Anterior cingulate cortex (tissue), 58 donors: ENCODE measurements around the gene TMC4.

Experiments
- DNase-seq, 58 donors: peaks; one replicate each; lab custom pipeline; 2025; lab: John Stamatoyannopoulos, UW

The TMC4 gene

DNA sequence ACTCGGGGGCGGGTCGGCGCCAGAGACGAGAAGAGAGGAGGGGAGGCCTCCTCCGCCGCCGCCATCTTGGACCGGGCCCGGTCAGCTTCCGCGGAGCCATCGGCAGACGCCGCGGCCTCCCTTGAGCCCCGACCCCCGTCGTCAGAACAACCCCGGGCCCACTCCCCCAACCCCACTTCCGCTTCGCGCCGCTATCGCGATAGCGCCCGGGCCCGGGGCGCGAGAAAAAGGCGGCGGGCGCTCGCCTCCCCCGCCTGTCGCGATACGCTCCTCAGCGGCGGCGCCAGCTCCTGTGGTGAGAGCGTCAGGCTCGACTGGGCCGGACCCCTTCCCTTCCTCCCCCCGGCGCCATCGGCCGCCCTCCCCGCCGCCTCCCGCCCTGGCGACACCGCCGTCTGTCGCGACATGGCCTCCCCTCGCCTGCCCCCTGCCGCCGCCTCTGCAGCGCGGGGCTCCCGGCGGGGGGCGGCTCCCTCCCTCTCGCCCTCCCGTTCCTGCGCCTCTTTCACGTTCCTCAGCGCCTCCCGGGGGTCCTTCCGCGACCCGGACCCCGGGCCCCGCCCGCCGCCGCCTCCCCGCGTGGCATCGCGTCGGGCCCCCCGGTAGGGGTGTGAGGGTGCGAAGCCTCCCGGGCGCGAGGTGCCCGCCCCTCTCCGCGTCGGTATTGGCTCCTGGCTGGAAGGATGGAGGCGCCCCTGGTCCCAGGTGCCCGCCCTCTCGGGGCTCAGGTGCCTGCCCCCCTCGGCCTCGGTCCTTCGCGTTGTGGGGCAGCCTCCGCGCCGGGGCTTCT is 35.1 kb downstream of the TMC4 start, which contains the start of gene CNOT3:
CNOT3 (plus strand) TSS at position 64 of the 790 bp plus-strand sequence. CDS start 5,217 bp downstream, outside the sequence.
- DNase-seq = peak in 3 of 58 donors; percentile 13 to 42 (median 25)

DNA sequence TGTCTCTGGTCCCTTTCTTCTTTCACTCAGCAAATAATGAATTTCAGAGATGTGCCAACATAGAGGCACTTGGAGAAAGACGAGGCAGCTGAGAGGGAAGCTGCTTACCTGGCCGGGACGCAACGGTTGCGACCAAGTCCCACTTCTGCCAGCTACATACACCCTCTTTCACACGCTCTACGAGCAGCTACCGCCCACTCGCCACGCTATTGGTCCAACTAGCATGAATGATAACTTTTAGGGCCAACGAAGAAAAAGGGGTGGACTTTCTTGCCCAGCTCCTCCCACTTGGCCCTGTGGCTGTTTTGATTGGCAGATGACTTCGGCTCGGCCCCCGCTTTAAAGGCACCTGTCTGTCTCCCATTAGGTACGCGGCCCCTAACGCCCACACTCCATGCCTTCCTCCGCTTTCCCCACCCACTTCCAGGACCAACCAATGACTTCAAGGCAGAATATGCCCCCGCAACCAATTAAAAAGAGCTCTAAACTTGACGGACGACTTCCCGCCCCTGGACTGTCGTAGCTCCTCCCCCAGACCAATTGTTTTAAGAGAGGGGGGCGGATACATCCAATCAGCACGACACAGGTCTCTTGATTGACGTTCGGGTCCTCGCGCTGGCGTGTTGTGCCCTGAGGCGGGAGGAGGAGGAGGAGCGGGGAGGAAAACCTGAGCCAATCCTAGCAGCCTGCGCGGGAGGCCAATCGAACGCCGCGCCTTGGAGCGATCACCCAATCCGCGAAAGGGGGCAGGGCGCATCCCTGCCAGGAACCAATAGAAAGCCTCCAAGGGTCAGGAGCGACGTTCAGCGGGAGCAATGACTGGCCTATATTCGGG is 35.9 kb downstream of the TMC4 start:
- DNase-seq = peak; percentile 96 to 100 (median 100)

DNA sequence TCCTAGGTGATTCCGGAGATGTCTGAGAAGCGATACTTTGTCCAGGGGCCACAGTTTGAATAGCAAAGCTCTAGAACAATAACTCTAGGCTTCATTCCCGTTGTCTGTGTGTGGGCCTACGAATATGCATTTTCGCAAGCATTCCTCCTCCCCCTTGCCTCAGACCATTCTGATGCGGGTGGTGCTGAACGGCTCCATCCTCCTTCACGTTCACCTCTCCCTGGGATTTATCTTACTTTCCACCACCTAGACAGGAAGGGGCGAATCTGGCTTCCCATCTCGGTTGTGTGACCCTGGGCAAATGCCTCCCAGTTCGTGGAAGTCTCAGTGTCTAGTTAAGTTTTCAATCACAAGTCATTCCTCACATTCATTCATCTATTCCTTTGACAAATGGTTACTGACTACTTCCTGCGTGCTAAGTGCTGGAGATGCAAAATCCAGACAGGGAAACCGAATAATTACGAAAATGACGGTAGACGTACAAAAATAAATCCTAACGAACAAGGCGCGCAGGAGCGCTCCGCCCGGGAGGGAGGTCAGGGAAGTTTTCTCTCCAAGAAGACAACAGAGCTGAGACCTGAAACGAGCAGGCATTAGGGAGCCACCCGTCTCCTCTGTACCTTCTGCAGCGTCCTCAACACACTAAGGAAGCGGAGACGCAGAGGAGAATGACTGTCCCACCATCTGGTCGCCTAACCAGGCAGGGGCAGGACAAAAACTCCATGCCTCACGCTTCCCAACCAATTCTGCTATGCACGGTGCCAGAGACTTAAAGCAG is 36.7 kb downstream of the TMC4 start:
- DNase-seq = peak in 3 of 58 donors; percentile 20 to 46 (median 41)

GRCh38 chr19:54133957-54134590 is 38.9 kb downstream of the TMC4 start:
- DNase-seq = no peak

- peak in 9 of 58 donors; percentile 7 to 85 (median 17) for DNase-seq
Observed at GRCh38 chr19:54133312-54133956, 39.5 kb downstream of the TMC4 start.

GRCh38 chr19:54129617-54129996 is 43.4 kb downstream of the TMC4 start:
- DNase-seq = no peak

DNA sequence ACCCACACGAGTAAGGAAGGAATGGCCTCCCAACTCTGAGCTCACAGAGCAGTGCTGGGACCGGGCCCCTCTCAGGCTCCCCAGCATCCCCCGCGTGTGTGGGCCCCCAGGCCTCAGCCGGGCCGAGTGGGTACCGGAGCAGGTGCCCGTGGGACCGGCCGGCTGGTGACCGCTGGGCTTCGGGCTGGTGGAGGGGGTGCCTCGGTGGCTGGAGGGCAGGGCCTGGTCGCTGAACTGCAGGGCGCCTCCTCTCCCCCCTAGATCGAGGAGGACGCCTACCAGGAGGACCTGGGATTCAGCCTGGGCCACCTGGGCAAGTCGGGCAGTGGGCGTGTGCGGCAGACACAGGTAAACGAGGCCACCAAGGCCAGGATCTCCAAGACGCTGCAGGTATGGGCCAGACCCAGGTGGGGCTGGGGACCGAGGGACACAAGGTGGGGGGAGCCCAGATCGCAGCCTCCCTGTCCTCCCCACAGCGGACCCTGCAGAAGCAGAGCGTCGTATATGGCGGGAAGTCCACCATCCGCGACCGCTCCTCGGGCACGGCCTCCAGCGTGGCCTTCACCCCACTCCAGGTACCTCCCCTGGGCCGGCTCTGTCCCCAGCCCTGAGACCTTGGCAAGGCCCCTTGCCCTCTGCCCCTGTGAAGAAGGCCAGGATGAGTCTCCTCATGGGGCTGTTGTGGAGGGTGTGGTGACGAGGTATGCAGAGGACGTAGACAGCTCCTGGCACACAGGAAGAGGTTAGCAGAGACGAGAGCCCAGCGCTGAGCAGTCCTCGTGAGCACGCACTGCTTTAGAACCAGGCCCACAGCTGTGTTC is 44.0 kb downstream of the TMC4 start:
- DNase-seq = no peak

GRCh38 chr19:54128441-54128725 is 44.6 kb downstream of the TMC4 start:
- DNase-seq = no peak

GRCh38 chr19:54127688-54128440 is 45.1 kb downstream of the TMC4 start:
- no peak for DNase-seq

- DNase-seq = no peak
Observed at GRCh38 chr19:54125713-54126112, 47.2 kb downstream of the TMC4 start.

- no peak for DNase-seq
Observed at GRCh38 chr19:54124393-54124792, 48.6 kb downstream of the TMC4 start.

DNA sequence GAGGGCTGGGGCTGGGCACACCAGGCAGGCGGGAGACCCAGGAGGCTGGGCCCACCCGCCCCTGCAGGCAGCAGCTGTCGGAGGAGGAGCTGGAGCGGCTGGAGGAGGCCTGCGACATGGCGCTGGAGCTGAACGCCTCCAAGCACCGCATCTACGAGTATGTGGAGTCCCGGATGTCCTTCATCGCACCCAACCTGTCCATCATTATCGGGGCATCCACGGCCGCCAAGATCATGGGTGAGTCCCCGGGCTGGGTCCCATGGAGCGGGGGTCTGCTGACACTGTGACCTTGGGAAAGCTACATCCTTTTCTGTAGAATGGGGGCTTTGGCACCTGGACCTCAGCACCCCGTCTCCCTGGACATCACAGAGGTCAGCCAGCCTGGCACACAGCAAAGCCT is 49.3 kb downstream of the TMC4 start:
- no peak for DNase-seq

DNA sequence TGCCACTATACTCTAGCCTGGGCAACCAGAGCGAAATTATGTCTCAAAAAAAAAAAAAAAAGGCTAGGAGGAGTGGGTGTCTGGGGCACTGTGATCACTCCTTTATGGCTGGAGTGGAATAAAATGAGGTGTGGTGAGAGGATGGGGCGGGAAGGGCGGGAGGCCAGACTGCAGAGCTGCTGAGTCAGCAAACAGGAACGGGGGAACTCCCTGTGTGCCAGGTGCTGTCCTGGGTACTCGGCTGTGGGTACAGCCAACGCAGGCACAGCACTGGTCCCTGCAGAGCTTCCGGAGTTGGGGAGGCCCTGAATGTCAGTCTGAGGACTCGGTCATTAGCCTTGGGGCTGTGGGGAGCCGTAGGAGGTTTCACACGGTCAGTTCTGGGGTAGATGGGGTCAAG is 51.7 kb downstream of the TMC4 start:
- no peak for DNase-seq

DNA sequence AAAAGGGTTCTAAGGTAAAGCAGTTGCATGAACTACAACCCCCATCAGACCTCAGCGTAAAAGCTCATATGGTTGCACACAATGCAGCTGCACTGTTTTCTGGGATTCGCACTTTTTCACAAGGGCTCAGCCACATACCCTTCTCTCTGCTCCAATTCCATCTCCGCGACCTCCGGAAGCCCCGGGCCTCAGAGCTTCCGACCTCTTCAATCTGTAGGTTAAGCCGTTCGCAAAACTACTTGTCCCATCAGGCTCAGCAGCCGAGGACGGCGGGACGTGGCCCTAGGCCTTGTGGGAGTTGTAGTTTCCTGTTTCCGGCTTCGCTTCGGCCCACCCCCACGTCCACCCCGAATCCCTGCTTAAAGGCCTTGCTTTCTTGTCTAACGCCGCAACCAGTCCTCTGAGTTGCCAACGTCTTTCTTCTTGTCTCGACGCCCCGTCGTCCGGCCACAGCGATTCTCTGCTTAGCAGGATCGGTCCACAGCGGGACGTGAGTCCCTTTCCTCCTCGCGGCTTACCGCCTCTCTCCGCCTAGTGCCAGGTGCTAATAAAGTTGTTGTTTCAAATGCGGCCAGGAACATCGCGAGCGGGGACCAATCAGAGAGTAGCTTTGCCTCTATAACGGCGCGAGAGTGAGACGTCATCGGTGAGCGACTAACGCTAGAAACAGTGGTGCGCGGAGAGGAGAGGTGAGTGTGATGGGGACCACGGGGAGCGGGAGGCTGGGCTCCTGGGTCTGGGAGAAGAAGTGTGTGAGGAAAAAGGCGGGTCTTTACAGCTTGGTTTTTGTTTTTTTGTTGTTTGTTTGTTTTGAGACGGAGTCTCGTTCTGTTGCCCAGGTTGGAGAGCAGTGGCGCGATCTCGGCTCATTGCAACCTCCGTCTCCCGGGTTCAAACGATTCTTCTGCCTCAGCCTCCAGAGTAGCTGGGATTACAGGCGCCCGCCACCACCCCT is 57.6 kb downstream of the TMC4 start, which contains the start of the genes PRPF31 and TFPT:
PRPF31 (plus strand) TSS at position 646 of the 955 bp plus-strand sequence. CDS start 2,525 bp downstream, outside the sequence.
TFPT (minus strand) TSS at position 549 of the 955 bp plus-strand sequence; CDS start at position 161, 388 bp downstream.
- DNase-seq = peak; percentile 47 to 100 (median 96)

GRCh38 chr19:54114340-54115108 is 58.4 kb downstream of the TMC4 start:
- DNase-seq = peak in 42 of 58 donors; percentile 5 to 62 (median 26)
